ENCODE measurements around the gene C10orf143. TPM values are rescaled to one million over a fixed set of nuclear protein-coding genes. Genes with fewer than 3 reads are reported as not detected.

Gene C10orf143
- total and polyA plus RNA-seq, 2 of the 8 experiments (the other 6 are each of a cell fraction or from before 2014, with no cell fraction given) = 1.6 to 2.0 TPM

GRCh38 chr10:130066743-130067142, 43.9 kb downstream of the C10orf143 start (continued):
- TF ChIP-seq, protein P1, sequence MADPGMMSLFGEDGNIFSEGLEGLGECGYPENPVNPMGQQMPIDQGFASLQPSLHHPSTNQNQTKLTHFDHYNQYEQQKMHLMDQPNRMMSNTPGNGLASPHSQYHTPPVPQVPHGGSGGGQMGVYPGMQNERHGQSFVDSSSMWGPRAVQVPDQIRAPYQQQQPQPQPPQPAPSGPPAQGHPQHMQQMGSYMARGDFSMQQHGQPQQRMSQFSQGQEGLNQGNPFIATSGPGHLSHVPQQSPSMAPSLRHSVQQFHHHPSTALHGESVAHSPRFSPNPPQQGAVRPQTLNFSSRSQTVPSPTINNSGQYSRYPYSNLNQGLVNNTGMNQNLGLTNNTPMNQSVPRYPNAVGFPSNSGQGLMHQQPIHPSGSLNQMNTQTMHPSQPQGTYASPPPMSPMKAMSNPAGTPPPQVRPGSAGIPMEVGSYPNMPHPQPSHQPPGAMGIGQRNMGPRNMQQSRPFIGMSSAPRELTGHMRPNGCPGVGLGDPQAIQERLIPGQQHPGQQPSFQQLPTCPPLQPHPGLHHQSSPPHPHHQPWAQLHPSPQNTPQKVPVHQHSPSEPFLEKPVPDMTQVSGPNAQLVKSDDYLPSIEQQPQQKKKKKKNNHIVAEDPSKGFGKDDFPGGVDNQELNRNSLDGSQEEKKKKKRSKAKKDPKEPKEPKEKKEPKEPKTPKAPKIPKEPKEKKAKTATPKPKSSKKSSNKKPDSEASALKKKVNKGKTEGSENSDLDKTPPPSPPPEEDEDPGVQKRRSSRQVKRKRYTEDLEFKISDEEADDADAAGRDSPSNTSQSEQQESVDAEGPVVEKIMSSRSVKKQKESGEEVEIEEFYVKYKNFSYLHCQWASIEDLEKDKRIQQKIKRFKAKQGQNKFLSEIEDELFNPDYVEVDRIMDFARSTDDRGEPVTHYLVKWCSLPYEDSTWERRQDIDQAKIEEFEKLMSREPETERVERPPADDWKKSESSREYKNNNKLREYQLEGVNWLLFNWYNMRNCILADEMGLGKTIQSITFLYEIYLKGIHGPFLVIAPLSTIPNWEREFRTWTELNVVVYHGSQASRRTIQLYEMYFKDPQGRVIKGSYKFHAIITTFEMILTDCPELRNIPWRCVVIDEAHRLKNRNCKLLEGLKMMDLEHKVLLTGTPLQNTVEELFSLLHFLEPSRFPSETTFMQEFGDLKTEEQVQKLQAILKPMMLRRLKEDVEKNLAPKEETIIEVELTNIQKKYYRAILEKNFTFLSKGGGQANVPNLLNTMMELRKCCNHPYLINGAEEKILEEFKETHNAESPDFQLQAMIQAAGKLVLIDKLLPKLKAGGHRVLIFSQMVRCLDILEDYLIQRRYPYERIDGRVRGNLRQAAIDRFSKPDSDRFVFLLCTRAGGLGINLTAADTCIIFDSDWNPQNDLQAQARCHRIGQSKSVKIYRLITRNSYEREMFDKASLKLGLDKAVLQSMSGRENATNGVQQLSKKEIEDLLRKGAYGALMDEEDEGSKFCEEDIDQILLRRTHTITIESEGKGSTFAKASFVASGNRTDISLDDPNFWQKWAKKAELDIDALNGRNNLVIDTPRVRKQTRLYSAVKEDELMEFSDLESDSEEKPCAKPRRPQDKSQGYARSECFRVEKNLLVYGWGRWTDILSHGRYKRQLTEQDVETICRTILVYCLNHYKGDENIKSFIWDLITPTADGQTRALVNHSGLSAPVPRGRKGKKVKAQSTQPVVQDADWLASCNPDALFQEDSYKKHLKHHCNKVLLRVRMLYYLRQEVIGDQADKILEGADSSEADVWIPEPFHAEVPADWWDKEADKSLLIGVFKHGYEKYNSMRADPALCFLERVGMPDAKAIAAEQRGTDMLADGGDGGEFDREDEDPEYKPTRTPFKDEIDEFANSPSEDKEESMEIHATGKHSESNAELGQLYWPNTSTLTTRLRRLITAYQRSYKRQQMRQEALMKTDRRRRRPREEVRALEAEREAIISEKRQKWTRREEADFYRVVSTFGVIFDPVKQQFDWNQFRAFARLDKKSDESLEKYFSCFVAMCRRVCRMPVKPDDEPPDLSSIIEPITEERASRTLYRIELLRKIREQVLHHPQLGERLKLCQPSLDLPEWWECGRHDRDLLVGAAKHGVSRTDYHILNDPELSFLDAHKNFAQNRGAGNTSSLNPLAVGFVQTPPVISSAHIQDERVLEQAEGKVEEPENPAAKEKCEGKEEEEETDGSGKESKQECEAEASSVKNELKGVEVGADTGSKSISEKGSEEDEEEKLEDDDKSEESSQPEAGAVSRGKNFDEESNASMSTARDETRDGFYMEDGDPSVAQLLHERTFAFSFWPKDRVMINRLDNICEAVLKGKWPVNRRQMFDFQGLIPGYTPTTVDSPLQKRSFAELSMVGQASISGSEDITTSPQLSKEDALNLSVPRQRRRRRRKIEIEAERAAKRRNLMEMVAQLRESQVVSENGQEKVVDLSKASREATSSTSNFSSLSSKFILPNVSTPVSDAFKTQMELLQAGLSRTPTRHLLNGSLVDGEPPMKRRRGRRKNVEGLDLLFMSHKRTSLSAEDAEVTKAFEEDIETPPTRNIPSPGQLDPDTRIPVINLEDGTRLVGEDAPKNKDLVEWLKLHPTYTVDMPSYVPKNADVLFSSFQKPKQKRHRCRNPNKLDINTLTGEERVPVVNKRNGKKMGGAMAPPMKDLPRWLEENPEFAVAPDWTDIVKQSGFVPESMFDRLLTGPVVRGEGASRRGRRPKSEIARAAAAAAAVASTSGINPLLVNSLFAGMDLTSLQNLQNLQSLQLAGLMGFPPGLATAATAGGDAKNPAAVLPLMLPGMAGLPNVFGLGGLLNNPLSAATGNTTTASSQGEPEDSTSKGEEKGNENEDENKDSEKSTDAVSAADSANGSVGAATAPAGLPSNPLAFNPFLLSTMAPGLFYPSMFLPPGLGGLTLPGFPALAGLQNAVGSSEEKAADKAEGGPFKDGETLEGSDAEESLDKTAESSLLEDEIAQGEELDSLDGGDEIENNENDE (IDR thresholded peaks at IDR 0.05; ENCODE audit: insufficient replicate concordance, low read length) = no peak
- TF ChIP-seq CTBP2 (IDR thresholded peaks at IDR 0.05; ENCODE audit: borderline replicate concordance, insufficient read depth, insufficient read length, low read length) (no peak), GABPA (IDR thresholded peaks at IDR 0.05; ENCODE audit: borderline replicate concordance, insufficient read depth, low read length) (no peak), BACH1 (IDR thresholded peaks at IDR 0.05; ENCODE audit: low read length) (no peak), JUND (IDR thresholded peaks at IDR 0.05; ENCODE audit: low read length) (no peak), SAP30 (IDR thresholded peaks at IDR 0.05; ENCODE audit: insufficient read depth, insufficient replicate concordance, low read length) (no peak), GTF2F1 (IDR thresholded peaks at IDR 0.05; ENCODE audit: borderline replicate concordance, low read depth, low read length) (no peak), SUZ12 (IDR thresholded peaks at IDR 0.05; ENCODE audit: low read length) (no peak), POU5F1 (IDR thresholded peaks at IDR 0.05; ENCODE audit: low read depth, low read length) (no peak)

Measured in H1 (cell line).